GM21619 (cell line): Measurements from ENCODE around the gene RAB34.

Source experiments
- ATAC-seq: cut with Tn5 transposase; IDR thresholded peaks from one replicate; pipeline ENCODE4 v1.9.1; 2021; ENCODE audit not compliant: unreplicated experiment

The RAB34 gene

DNA sequence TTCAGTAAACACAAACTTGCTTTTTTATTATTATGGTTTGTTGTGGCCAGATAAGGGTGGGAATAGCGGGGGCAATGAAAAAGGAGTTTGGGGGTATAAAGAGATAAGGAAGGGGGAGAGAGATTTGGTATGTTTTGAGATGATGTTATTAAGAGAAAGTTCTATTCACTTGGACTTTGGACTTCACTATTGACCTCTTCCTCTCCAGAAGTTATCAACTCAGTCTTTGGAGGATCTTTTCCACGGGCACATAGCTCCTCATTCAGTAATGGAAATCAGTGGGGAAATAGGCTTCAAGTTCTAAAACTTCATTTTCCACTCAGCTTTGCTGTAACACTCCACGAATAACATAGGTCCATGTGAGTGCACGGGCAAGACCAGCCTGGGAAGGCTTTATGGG, 29.2 kb downstream of the RAB34 start:
- ATAC-seq: no peak

DNA sequence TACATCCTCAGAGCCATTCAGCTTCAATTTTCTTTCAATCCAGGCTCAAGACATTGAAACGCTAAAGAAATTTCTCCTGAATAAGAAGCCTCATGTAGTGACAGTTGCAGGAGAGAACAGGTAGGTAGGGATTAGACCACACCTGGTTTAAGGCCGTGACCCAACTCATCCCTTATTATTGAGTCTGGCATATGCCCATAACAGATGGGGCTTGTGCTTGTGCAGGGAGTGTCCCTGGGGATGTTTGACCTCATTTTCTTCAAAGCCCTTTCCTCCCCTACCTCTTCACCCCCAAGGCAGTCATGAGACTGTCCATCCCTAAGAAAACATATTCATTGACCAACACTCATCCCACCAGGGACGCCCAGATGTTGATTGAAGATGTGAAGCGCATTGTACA, 31.4 kb downstream of the RAB34 start:
- ATAC-seq: no peak

DNA sequence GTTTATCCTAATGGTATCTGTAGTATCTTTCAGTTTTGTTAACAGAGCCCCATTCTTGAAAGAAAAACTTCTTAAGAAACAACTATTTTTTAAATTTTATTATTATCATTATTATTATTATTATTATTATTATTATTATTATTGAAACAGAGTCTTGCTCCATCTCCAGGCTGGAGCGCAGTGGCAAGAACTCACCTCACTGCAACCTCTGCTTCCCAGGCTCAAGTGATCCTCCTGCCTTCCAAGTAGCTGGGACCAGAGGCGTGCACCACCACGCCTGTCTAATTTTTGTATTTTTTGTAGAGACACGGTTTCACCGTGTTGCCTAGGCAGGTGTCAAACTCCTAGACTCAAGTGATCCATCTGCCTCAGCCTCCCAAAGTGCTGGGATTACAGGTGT, 32.3 kb downstream of the RAB34 start:
- no peak for ATAC-seq

DNA sequence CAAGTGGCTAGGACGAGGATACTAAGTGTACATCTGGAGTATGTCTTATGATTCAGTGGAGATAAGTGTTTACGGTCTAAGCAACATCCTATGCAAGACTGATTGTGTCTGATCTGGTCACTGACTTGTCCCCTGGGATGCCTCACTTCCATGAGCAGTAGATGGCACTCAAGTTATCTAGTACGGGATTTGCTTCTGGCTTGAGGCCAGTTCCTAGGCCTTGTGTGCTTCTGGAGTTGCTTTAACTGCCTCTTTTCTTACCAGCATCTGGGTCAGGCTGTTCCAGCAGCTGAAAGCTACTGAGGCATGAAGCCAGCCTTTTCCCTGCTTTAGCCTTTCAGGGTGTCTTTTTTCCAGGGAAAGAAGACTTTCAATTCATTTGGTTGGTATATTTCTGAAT, 32.7 kb downstream of the RAB34 start:
- no peak for ATAC-seq

DNA sequence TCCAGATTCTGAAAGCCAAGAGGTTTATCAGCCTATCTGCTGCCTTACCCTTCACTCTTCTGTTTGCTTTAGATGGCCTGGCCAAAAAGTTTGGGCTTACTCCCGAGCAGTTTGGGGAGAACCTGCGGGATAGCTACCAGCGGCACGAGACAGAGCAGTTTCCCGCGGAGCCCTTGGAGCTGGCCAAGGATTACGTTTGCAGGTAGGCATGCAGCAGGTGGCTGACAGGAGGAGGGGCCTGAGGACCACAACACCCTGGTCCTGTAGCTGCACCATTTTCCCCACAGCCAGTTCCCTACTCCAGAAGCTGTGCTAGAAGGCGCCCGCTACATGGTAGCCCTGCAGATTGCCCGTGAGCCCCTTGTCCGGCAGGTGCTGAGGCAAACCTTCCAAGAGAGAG, 35.0 kb downstream of the RAB34 start:
- ATAC-seq: no peak

DNA sequence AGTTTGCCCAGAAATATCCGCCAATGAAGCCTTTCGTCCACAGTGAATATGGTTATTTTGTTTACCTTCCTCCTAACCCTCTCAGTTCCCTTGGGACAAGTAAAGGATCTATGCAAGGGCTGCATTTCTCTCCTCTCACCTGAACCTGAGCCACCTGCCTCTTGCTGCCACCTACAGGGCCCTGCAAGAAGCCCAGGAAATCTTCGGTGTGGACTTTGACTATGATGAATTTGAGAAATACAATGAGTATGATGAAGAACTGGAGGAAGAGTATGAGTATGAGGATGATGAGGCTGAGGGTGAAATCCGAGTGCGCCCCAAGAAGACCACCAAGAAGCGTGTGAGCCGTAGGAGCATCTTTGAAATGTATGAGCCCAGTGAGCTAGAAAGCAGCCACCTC, 41.7 kb downstream of the RAB34 start:
- no peak for ATAC-seq

DNA sequence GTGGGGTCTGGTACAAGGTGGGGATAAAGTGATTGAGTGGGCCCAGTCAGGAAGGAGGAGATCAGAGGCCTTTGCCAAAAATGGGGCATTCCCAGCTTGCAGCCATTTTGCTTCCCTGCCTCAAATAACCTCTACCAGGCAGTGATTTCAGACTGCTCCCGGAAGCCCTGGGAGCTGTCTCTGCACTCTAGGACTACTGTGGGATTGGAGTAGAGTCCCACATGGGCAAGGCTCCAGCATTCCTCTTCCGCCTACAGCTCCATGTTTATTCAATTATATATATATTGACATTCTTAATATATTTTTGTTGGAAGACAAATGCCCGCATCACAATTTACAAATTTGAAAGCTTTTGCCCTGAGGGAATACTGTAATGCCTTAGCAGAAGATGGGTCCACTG, 42.2 kb downstream of the RAB34 start:
- ATAC-seq: no peak

DNA sequence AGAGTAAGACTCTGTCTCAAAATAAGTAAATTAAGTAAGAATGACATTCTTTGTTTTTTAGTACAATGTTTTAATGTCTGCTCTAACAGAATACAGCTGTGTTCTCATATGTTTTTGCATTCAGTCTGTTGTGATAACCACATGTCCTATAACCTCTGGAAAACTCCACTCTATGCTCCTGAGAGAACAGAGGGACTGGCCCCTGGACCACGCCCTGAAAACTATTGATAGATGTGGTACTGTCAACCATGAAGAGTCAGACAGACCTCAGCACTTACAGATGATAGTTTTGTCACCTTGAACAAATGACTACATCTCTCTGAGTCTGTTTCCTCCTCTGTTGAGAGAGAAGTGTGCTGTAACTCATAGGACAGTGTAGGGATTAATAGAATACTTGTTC, 47.8 kb downstream of the RAB34 start:
- ATAC-seq: no peak

DNA sequence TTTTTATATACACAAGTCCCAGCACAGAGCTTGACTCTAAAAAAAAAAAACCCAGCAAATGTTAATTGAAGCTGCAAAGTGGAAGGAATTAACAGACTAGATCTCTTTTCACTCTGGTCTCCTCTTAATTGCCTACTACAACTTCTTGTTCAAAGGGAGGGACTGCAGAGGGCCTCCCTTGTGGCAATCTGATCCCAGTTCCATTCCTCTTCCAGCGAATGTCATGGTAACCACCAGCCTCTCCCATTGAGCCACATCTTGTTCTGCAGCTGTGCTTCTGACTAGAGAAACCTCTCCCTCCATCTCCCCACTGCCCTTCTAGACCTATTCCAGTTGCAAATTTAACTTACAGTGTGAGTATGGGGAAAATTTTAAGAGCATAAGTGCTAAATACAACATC, 49.8 kb downstream of the RAB34 start:
- ATAC-seq: no peak

DNA sequence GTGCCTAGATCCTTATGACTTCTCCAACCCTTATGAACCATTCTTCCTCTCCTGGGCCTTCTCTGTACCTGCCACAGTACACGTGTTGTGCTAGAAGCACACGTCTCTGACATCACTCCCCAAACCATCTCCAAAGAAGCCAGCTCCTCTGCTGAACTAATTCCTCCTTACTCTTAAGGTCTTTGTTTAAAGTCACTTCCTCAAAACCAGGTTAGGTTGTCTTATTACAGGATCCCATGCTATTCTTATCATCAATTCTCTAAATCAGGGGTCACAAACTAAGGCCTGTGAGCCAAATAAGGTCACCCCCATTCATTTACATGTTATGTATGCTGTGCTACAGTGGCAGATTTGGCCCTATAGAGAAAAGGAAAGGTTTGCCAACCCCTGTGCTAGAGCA, 51.7 kb downstream of the RAB34 start:
- no peak for ATAC-seq
